Stimulated activated CD4-positive, alpha-beta T cell treated with anti-CD3 and anti-CD28 coated beads, Interleukin-2, amount 100 ng/mL, for 48 hours (primary cell): ENCODE data around the gene MTFR2.

Source experiments
- DNase-seq, 2 donors: peaks; one replicate each; pipeline ENCODE4 v3.0.0-alpha.2; 2020

The MTFR2 gene

GRCh38 chr6:136181512-136181833 lies 68.6 kb downstream of the MTFR2 start:
- no peak for DNase-seq
